ENCODE results near the gene TNFSF8.

Gene TNFSF8

GRCh38 chr9:114931407-114931806, 1.0 kb upstream of the TNFSF8 start:
- no peaks in the 10 kb centered on the region for H3K27me3 ChIP-seq (ENCODE audit: control insufficient read depth, insufficient read depth, low read length)
- H3K9ac ChIP-seq, result no peak overlapping the region
- no peak overlapping the region for H3K4me2 ChIP-seq (ENCODE audit: low read length)
- H3K9me3 ChIP-seq (ENCODE audit: control insufficient read depth, low read length), result no peaks in the 10 kb centered on the region
- no peaks in the 10 kb centered on the region for H3K36me3 ChIP-seq (ENCODE audit: control insufficient read depth, insufficient read depth, low read length)
- H3K4me3 ChIP-seq (ENCODE audit: low read depth, low read length), result no peak overlapping the region
- H3K79me2 ChIP-seq, result no peaks in the 10 kb centered on the region
- TF ChIP-seq, protein P1, sequence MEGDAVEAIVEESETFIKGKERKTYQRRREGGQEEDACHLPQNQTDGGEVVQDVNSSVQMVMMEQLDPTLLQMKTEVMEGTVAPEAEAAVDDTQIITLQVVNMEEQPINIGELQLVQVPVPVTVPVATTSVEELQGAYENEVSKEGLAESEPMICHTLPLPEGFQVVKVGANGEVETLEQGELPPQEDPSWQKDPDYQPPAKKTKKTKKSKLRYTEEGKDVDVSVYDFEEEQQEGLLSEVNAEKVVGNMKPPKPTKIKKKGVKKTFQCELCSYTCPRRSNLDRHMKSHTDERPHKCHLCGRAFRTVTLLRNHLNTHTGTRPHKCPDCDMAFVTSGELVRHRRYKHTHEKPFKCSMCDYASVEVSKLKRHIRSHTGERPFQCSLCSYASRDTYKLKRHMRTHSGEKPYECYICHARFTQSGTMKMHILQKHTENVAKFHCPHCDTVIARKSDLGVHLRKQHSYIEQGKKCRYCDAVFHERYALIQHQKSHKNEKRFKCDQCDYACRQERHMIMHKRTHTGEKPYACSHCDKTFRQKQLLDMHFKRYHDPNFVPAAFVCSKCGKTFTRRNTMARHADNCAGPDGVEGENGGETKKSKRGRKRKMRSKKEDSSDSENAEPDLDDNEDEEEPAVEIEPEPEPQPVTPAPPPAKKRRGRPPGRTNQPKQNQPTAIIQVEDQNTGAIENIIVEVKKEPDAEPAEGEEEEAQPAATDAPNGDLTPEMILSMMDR (IDR thresholded peaks at IDR 0.05), result no peak
- no peaks in the 10 kb centered on the region for H3K4me1 ChIP-seq
- H2AFZ ChIP-seq, result no peak overlapping the region
- H3K27ac ChIP-seq, result no peak overlapping the region

DNA sequence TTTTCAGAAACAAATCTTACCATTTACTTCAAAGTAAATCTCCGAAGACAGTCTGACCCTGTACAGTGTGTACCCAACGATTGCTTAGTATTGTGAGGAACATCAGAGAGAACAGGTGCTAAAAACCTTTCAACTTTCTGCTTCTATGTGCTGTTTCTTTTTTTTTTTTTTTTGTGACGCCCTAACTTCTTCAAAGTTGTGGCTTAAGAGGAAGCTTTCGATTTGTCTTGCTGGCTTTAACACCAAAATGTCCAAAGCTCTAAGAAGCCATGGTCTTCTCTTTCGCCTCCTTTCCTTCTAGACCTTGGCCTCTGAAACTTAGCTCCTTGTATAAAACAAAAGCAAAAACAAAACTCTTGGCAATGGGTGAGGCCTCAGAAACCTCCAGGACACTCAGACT, 1.2 kb downstream of the TNFSF8 start:
- Histone ChIP-seq H3K4me1 (no peaks in the 10 kb centered on the region), H3K9ac (no peak overlapping the region), H3K4me3 (ENCODE audit: low read depth, low read length) (no peak overlapping the region), H3K27ac (no peak overlapping the region), H3K4me2 (ENCODE audit: low read length) (no peak overlapping the region), H3K9me3 (ENCODE audit: control insufficient read depth, low read length) (no peaks in the 10 kb centered on the region), H3K36me3 (ENCODE audit: control insufficient read depth, insufficient read depth, low read length) (no peaks in the 10 kb centered on the region), H3K79me2 (no peaks in the 10 kb centered on the region), H3K27me3 (ENCODE audit: control insufficient read depth, insufficient read depth, low read length) (no peaks in the 10 kb centered on the region), H2AFZ (no peak overlapping the region)
- TF ChIP-seq, protein P1 (IDR thresholded peaks at IDR 0.05), result no peak

GRCh38 chr9:114928671-114929070, 1.7 kb downstream of the TNFSF8 start:
- H3K36me3 ChIP-seq (ENCODE audit: control insufficient read depth, insufficient read depth, low read length), result no peaks in the 10 kb centered on the region
- no peak overlapping the region for H3K4me2 ChIP-seq (ENCODE audit: low read length)
- H3K27ac ChIP-seq, result no peak overlapping the region
- H3K9me3 ChIP-seq (ENCODE audit: control insufficient read depth, low read length), result no peaks in the 10 kb centered on the region
- no peaks in the 10 kb centered on the region for H3K79me2 ChIP-seq
- no peaks in the 10 kb centered on the region for H3K4me1 ChIP-seq
- TF ChIP-seq, protein P1 (IDR thresholded peaks at IDR 0.05), result no peak
- H3K9ac ChIP-seq, result no peak overlapping the region
- H3K27me3 ChIP-seq (ENCODE audit: control insufficient read depth, insufficient read depth, low read length), result no peaks in the 10 kb centered on the region
- no peak overlapping the region for H2AFZ ChIP-seq
- H3K4me3 ChIP-seq (ENCODE audit: low read depth, low read length), result no peak overlapping the region

GRCh38 chr9:114928136-114928535, 2.3 kb downstream of the TNFSF8 start:
- Histone ChIP-seq H3K4me3 (ENCODE audit: low read depth, low read length) (no peak overlapping the region), H3K36me3 (ENCODE audit: control insufficient read depth, insufficient read depth, low read length) (no peaks in the 10 kb centered on the region), H3K79me2 (no peaks in the 10 kb centered on the region), H3K27me3 (ENCODE audit: control insufficient read depth, insufficient read depth, low read length) (no peaks in the 10 kb centered on the region), H3K4me2 (ENCODE audit: low read length) (no peak overlapping the region), H2AFZ (no peak overlapping the region), H3K4me1 (no peaks in the 10 kb centered on the region), H3K27ac (no peak overlapping the region), H3K9me3 (ENCODE audit: control insufficient read depth, low read length) (no peaks in the 10 kb centered on the region), H3K9ac (no peak overlapping the region)
- TF ChIP-seq, protein P1 (IDR thresholded peaks at IDR 0.05), result no peak

GRCh38 chr9:114925672-114926071, 4.7 kb downstream of the TNFSF8 start:
- Histone ChIP-seq H3K36me3 (ENCODE audit: control insufficient read depth, insufficient read depth, low read length) (no peaks in the 10 kb centered on the region), H3K27me3 (ENCODE audit: control insufficient read depth, insufficient read depth, low read length) (no peaks in the 10 kb centered on the region), H3K79me2 (no peaks in the 10 kb centered on the region), H3K4me1 (no peaks in the 10 kb centered on the region), H3K27ac (no peak overlapping the region), H3K9me3 (ENCODE audit: control insufficient read depth, low read length) (no peaks in the 10 kb centered on the region), H3K9ac (no peak overlapping the region), H3K4me3 (ENCODE audit: low read depth, low read length) (no peak overlapping the region), H2AFZ (no peak overlapping the region), H3K4me2 (ENCODE audit: low read length) (no peak overlapping the region)
- TF ChIP-seq, protein P1 (IDR thresholded peaks at IDR 0.05), result no peak
